NCI-H2171 treated with DMSO at 0.1 percent for 48 hours (cell line): Measurements from ENCODE around the gene DCLK3.

ENCODE experiments used
- DNase-seq: peaks from one replicate; lab custom pipeline; 2025; lab: John Stamatoyannopoulos, UW

DCLK3 gene

DNA sequence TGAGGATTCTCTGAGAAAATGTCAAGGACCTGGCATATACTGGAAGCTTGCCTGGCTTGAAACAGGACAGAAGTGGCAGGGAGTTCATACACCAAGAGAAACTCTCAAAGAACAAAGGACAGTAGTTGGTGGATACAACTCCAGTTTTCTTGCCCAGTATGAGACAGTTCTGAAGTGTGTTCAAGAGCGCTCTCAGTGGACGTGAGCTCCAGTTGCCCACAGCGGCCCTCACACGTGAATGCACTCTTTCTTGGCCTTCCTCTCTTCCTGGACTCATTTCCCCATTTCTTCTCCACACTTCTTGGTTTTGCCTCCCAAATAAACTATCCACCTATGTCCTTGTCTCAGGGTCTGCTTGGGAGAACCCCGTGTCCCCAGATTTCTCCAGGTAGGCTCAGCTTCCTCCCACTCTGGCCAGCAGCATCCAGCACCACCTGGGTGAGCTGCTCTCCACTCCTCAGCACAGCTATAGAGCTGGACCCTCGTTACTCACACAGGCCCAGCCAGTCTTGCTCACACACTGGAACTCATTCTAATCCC is 54.5 kb downstream of the DCLK3 start:
- DNase-seq = no peak

DNA sequence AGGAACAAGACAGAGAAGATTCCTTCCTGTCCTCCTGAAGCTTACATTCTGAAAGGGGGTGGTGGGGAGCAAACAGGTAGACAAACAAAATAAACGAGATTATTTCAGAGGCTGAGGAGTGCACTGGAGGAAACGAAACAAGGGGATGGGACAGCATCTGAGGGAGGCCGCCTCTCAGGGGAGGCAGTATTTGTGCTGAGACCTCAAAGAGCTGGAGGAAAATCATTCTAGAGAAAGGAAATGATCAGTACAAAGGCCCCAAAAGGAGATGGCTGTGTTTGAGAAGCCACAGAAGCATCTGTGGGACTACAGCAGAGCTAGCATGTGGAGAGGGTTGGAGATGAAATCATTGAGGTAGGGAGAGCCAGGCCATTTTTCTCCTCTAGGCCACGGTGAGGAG is 55.1 kb downstream of the DCLK3 start:
- DNase-seq = no peak

DNA sequence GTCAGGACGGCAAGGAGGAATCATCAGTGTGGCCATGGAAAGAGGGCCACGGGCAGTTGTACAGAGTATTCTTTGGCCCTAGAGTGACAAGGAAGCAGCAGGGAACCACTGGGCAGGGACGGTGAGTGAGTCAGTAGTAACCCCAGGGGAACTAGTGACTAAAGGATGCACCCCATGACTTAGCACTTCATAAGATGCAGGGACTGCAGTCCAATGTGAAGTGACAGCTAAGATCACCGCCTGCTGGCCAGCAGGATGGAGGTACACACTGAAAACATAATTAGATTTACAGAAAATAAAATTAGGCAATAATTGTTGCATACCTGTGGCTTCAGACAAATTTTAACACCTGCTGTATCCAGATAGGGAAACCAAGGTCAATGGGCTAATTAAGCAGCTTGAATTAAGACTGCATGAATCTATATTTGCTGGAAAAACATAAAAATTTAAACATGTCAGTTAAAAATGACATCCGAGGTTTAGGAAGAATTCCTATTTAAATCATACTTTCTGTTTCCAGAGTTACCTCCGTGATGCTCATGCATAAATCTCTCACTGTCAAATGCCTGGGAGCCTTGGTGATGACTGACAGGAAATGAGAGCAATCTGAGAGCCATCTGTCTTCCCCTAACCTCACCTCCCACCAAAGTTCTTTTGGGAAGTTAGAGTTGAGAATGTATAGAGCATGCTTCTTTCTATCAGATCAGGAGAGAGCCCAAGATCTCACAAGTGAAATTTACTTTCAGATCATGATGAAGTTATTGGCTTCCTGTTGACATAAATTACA is 56.5 kb downstream of the DCLK3 start:
- DNase-seq = peak; percentile 11

DNA sequence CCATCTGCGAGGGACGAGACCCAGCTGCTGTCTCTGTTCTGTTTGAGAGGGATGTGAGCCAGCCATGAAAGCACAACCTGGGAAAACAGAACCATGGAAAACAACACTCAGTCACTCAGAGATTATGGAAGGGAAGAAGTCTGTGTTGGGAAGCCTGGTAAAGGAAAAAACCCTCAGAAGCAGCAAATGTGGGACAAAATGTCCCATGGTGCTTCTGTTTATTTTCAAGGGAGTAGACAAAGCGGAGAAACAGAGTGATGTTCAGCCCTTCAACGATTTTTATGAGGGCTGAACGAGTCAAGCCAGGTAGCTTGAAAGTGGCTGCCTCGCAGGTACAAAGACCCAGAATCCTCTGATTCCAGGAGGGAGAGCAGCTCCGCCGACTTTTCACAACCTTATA is 59.3 kb downstream of the DCLK3 start:
- no peak for DNase-seq

DNA sequence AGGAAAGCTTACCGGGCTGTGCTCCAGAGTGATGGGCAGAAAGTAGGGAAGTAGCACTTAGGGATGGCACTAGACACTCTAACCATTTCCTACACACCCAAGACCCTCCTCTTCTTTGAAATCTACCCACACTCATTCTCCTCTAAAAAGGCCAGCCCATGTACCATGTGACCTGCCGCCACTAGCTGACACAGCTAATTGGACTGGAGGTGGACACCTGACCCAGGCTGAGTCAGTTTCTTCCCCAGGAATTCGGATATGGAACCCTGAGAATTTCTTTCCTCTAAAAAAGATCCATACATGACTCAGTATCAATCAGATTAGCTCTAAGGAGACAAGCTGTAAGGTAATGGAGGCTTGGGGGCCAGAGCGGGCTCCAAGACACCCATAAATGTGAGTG is 60.1 kb downstream of the DCLK3 start:
- DNase-seq = no peak

DNA sequence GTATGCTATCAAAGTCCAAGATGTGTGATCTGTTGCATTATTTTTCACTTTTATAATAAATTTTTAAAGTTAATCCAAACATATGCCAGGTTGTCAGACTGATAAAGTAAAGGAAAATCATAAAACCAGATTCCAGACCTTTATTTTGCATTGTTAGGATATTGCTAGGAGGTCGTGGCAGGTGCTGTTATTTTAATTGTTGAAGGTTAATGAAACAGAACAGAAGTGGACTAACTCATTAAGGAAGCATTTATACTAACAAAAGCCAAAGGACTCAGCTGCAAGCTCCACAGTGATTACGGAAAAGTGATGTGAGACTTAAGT is 63.1 kb downstream of the DCLK3 start:
- no peak for DNase-seq

DNA sequence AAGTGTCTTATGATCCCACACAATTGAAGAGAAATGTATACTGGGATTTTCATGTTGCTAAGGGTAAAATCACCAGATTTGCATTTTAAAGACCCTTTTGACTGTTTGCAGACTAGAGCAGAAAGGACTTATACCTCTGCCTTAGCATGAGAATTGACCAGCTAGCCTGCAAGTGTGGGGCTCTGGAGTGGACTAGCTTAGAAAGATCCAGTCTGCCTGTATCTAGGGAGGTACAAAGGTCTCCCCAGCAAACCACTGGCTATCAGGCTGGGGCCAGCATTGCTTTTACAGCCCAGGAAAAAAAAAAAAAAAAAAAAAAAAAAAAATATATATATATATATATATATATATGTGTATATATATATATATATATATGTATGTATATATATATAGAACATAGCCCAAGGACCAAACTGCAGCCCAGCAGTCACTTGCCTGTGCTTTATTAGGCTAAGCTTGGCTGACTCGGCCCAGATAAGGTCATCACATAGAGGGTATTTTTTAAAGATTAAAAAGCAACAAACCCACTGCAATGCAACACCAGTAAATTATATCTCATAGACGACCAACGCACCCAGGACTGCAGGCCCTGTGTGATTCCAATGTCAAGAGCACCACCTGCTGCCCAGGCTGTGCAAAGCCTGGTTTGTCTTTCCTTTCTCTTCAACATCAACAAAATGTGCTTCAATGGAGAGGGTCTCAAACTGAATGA is 63.7 kb downstream of the DCLK3 start:
- peak; percentile 75 for DNase-seq

DNA sequence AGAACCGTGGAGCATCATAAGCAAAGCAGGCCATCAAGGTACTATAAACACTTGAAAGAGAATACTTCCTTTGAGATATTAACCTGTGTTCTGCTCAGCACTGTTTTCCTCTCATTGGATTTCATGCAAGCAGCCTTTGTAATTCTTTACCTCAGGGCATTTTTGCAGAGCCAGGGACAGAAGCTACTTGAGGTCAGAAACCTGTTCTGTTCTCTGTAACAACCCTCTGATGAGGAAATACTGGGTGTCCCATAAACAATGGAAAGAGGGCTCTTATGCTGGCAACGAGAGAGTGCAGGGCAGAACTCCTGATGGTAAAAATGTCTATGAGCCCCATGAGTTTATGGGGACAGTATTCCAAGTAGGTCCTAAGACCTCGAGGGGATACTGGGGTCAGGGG is 66.0 kb downstream of the DCLK3 start:
- DNase-seq = no peak

DNA sequence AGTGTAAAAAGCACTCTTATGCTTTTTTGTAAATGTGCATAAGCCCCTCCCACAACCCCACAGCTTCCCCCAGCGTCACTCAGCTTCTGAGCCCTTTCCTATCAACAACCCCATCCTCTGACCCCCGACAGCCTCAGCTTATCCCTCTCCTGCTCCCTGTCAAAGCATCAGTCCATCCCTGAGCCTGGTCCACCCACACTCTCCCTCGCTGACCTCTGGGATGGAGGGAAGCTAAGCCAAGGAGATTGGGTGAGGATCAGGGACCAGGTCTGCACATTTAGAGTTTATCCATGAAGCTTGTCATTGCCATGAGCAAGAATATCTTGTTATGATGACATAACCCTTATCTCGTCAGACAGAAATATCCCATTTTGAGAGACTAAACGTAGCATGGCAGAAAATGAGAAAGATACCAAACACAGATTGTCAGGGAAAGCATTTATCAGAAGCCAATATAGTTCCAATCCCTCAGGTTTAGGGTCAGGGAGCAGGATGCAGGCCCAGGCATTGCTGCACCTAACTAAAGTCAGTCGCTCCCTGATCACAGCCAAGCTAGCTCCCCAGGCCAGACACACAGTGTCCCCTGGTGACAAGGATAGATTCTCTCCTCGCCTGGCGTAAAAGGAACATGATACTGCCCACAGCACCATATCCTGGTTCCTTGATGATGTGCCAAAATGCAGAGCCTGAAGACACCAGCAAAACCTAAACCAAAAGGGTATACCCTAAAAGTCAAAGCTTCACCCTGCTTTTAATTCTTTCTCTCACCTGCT is 66.9 kb downstream of the DCLK3 start:
- DNase-seq = no peak

DNA sequence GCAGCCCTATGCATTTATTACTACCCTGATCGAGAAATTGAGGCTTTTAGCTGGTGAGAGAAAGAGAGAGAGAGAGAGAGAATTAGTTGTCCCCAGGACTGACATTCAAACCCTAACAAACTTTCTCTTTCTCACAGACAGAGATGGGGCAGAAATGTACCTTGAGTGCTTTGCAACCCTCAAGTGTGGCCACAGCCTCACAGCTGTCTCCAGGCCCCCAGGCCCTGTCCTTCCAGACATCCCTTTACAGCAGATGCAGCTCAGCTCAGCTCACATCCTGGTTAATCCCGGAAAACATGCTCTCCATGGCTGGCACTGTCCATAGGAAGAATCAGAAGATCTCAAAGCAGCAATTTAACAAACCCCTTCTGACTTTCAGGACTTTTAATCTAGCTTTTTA is 67.6 kb downstream of the DCLK3 start:
- no peak for DNase-seq

DNA sequence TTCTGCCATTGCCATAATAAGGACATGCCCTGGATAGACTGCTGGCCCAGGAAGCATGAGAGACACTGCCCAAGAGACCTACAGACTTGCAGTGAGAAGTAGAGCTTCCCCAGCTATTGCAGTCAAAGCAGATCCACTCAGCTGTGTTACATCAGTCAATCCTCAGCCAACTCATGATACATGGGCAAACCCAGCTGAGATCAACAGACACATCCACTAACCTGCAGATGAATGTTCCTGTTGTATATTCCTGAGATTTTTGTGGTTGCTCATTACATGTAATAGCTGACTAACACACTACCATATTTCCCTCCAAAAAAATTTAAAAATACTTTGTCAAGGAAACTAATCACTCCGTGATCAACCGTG is 68.6 kb downstream of the DCLK3 start:
- no peak for DNase-seq

DNA sequence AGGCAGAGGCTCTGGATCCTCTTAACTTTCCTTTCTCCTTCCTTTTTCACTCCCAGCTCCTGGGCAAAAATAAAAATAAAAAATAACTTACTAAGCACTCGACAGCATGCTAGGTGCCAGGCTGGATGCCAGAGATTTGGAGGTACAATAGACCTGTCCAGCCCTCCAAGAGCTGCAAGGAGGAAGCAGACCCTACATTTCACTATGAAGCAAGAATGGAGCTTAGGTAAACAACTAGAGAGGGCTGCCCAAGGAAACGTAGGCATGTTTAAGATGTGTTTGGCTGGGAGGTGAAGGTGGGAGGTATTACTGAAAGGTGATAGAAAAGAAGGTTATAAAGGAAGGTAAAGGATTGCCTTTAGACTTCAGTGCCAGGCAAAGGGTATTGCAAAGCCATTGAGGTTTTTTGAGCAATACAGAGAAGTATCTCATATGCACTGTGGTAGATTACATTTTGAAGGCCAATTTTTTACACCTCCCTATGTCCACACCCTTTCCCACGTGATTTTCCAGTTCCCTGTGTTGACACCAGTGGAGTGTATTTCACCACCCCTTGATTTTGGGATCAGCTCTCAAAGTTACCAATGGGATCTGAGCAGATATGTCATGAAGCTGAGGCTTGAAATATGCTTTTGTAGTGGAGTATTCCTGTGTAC is 69.1 kb downstream of the DCLK3 start:
- DNase-seq = no peak

DNA sequence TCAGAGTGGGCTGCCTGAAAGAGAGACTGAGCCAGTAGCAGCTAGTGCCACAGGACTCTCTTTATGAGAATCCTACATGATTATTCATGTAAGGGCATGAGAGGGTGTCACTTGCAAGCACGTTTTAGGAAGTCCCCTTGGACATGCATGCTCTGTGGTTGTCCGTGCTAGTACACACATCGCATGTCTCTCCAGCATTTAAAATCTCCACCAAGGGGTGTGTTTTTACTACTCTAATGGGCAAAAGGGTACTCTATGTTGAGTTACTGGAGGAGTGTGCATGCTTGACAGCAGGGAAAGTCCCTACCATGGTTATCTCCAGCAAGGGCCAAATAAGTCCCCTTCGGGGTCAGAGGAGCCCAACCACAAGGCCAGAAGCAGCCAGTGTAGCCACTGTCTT is 70.7 kb downstream of the DCLK3 start:
- DNase-seq = no peak

DNA sequence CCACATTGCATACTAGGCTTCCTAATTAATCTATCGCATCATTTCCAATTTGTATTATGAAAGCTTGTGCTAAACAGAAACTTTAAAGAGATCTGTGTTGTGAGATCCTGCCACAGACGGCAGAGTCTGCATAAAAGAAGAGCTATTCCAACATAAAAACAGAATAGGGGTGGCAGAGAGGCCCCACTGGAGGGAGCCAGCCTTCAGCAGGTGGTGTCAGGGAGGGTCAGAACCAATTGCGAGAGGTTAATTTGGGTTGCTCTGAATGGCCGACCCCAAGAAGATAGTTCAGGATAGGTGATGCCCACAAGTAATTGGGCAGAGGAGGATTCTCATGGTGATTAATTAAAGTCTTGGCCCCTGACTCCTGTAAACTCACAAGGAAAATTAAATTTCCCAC is 74.8 kb downstream of the DCLK3 start:
- DNase-seq = no peak

DNA sequence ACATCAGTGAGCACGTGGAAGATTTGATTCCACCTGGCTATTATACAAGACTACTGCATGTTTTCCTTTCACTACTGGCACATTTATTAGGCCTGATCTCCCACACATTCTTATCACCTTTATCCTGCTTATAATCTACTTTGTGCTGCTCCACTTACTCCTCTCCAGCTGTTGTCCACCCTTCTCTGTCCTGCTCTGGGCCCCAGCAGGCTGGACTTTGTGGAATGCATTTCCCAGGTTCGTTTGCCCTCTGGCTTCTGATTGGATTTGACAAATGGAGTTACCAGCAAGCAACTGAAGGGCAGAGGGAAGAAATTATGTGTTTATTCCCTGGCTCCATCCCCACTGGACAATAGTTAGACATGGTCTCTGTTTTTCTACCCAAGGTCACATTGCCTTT is 75.5 kb downstream of the DCLK3 start:
- no peak for DNase-seq

DNA sequence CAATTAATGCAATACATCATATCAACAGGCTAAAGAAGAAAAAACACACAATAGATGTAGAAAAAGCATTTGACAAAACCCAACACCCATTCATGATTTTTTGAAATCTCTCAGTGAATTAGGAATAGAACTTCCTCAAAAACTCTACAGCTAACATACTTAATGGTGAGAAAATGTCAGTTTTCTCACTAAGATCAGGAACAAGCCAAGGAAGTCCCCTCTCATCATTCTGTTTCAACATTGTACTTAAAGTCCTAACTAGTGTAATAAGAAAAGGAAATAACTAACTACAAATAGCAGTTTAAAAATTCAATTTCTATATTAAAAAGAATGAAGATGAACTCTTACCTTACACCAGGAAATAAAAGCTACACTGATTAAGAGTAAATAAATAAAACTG is 77.8 kb downstream of the DCLK3 start:
- DNase-seq = no peak

DNA sequence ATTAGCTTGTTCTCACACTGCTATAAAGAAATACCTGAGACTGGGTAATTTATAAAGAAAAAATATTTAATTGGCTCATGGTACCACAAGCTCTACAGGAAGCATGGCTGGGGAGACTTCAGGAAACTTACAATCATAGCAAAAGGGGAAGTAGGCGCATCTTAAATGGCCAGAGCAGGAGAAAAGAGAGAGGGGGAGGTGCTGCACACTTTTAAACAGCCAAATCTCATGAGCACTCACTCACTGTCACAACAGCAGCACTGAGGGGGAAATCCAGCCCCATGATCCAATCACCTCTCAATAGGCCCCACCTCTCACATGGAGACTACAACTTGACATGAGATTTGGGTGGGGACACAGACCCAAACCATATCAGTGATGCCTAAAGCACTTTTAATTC is 82.5 kb downstream of the DCLK3 start:
- DNase-seq = no peak

DNA sequence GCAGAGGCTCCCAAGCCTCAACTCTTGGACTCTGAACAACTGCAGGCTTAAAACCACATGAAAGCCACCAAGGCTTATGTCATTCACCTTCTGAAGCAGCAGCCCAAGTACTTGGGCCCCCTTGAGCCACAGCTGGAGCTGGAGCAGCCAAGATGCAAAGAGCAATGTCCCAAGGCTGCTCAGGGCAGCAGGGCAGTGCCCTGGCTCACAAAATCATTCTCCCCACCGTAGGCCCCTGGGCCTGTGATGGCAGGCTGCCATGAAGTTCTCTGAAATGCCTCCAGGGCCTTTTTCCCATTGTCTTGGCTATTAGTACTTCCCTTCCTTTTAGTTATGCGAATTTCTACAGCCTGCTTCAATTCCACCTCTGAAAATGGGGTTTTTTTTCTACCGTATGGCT is 83.4 kb downstream of the DCLK3 start:
- DNase-seq = no peak

DNA sequence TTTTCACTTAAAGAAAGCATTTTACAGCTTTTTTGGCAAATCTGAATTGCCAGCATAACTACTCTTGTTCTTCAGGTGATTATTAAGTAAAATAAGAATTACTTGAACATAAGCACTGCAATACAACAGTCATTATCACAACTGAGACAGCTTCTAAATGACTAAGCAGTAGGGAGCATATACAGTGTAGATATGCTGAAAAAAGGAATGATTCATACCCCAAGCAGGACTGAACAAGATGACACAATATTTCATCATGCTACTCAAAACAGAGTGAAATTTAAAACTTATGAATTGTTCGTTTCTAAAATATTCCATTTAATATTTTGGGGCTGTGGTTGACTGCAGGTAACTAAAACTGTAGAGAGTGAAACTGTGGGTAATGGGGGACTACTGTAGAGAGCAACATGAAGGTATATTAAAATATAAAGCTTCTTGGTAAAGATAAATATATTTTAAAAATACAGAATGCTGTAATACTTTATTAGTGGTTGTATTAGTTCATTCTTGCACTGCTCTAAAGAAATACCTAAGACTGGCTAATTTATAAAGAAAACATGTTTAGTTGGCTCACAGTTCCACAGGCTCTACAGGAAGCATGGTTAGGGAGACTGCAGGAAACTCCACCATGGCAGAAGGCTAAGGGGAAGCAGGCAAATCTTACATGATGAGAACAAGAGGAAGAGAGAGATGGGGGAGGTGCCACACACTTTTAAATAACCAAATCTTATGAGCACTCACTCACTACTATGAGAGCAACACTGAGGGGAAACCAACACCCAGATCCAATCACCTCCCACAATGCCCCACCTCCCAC is 84.8 kb downstream of the DCLK3 start:
- DNase-seq = no peak

DNA sequence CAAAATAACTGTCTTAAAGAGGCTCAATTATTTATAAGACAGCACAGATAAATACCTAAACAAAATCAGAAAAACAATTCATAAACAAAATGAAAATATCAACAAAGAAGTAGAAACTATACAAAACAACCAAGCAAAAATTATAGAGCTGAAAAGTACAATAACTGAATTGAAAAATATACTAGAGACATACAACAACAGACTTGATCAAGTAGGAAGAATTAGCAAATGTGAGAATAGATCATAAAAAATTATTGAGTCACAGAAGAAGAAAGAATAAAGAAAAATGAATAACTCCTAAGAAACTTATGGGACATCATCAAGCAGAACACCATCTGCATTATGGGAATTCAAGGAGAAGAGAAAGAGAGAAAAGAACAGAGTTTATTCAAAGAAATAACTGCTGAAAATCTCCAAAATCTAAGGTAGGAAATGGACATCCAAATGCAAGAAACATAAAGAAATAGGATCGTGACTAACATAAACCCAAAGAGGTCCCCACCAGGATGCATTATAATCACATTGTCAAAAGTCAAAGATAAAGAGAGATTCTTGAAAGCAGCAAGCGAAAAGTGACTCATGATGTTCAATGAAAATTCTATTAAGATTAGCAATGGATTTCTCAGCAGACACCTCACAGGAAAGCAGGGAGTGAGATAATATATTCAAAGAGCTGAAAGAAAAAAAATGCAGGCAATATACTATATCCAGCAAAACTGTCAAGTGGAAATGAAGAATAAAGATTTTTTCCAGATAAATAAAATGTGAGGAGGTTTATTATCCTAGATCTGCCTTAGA is 85.9 kb downstream of the DCLK3 start:
- no peak for DNase-seq
